Measurements from ENCODE around the gene MARCHF11.

- TF ChIP-seq CTCF (IDR thresholded peaks at IDR 0.05; ENCODE audit: insufficient read depth, low read depth, low read length) = no peak
- TF ChIP-seq EZH2 (IDR thresholded peaks at IDR 0.05; ENCODE audit: insufficient read depth, low read length) = no peak
Measured at GRCh38 chr5:16119790-16120189, 59.8 kb downstream of the MARCHF11 start.

Measured in astrocyte (in vitro differentiated cells and primary cell).